HAP-1 (cell line): Measurements from ENCODE around the gene CRYM.
"Not testable (repeated sequence)": the region's sequence is repeated elsewhere in the genome, so short reads cannot be mapped to it uniquely, and the experiment has no call there.

Source experiments
- DNase-seq, 2 experiments: peaks; one replicate each; pipeline ENCODE4 v3.0.0-alpha.2; 2016 to 2020; ENCODE audit warnings: low spot score in 2 of 2
- H3K27me3 ChIP-seq: fragments of 250-450 bp; sonication (Bioruptor Pico); 2 replicates; pipeline ENCODE4 v1.5.1; 2020; ENCODE audit warnings: low read depth, mild to moderate bottlenecking, moderate library complexity
- H3K36me3 ChIP-seq: fragments of 250-450 bp; sonication (Bioruptor Pico); replicated peaks from 2 replicates; pipeline ENCODE4 v1.5.1; 2020; ENCODE audit warnings: mild to moderate bottlenecking
- H3K4me1 ChIP-seq: fragments of 250-450 bp; sonication (Bioruptor Pico); 2 replicates; pipeline ENCODE4 v1.5.1; 2020; ENCODE audit warnings: mild to moderate bottlenecking
- H3K4me3 ChIP-seq: fragments of 250-450 bp; sonication (Bioruptor Pico); 2 replicates; pipeline ENCODE4 v1.5.1; 2020; ENCODE audit warnings: mild to moderate bottlenecking, moderate library complexity
- H3K9me3 ChIP-seq: fragments of 250-450 bp; sonication (Bioruptor Pico); 2 replicates; pipeline ENCODE4 v1.5.1; 2020; ENCODE audit warnings: mild to moderate bottlenecking, moderate library complexity
- in situ Hi-C: fragments of 300-500 bp; cut with MboI; formaldehyde crosslinking; loops from 3 replicates; pipeline ENCODE4 v1.14.3; 2020; ENCODE audit warnings: low sequenced_read_pairs, inconsistent platforms, mixed read lengths

The CRYM gene

DNA sequence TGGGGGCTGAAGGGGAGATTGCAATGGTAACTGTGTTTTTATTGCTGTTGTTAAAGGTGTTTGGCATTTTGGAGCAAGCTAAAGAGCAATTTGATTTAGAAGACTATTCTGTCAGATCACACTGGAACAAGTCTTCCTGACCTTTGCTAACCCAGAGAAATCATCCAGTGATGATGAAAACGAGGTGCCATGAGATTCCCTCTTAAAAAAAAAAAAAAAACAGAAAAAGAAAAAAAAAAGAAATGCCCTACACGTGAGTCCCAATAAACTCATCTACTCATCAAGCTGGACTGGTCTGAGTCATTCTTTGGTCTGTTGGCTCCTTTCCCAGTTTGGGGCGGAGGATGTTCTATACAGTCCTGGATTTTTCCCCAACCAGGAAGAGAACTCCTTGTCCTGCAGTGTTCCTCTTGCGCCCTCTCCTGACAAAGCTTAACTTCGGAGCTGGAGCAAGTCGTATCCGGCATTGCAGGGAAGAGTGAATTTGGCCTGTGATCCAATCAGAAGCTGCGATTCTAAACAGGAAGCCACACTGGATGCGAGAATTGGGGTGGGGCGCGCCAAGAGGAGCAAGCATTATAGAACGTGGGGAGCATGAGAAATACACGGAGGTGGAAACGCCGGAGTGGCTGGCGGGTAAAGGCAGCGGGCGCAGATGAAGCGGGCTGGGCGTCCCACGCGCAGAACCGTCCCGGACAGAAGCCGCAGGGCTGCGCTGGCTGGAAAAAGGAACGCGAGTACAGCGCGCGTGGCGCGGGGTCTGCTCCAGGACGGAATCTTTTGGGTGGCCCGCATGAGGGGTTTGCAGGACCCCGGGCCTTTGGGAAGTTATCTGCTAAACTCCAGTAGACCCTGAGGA is 22.4 kb upstream of the CRYM start:
- Histone ChIP-seq H3K4me3 (peak overlapping the region; percentile 56), H3K27me3 (no peaks in the 10 kb centered on the region), H3K9me3 (no peaks in the 10 kb centered on the region), H3K36me3 (no peaks in the 10 kb centered on the region), H3K4me1 (peaks cover 14% of the 10 kb centered on the region)
- in situ Hi-C loops, result no loop called here
- DNase-seq, result peak; percentile 98 to 99

- H3K4me1 ChIP-seq, H3K9me3 ChIP-seq, DNase-seq, in situ Hi-C loops, H3K36me3 ChIP-seq, H3K4me3 ChIP-seq: not testable (repeated sequence)
- peaks cover 18% of the 10 kb centered on the region for H3K27me3 ChIP-seq
Measured at GRCh38 chr16:21289789-21290188, 11.7 kb upstream of the CRYM start.

DNA sequence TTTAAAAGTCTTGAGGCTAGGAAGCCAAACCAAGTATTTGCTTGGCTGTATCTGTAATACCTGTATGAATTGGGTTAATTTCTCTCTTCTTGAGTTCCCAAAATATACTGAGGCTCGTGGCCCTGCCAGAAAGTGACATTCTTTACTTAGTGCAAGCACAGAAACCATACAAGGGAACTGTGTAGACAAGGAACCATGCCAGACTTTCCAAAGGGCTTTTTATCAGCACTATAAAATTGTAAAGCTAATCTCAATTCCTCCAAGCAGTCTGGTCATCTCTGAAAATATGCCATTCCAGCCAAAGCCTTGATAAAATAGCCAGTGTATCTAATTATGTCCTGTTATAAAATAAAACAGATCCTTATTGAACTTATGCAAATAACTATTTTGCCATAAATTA is 7.2 kb upstream of the CRYM start:
- Histone ChIP-seq H3K4me3 (no peak overlapping the region), H3K27me3 (peaks cover 3% of the 10 kb centered on the region; the same call in 1 of the 2 replicates), H3K36me3 (no peaks in the 10 kb centered on the region), H3K4me1 (peaks cover 5% of the 10 kb centered on the region), H3K9me3 (peaks cover 3% of the 10 kb centered on the region; the same call in 1 of the 2 replicates)
- in situ Hi-C loops, result no loop called here
- no peak for DNase-seq

DNA sequence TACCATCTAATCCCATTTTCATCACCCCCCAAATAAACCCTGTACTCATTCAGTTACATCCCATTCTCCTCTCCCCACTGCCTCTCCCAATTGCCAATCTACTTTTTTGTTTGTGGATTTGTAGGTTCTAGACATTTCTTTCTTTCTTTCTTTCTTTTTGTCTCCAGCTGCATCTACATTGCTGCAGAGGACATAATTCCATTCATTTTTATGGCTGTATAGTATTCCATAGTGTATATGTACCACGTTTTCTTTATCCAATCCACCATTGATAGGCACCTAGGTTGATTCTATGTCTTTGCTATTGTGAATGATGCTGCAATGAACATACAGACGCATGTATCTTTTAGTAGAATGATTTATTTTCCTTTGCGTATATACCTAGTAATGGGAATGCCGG is 6.3 kb upstream of the CRYM start:
- Histone ChIP-seq H3K9me3 (no peaks in the 10 kb centered on the region), H3K36me3 (no peaks in the 10 kb centered on the region), H3K4me1 (peaks cover 5% of the 10 kb centered on the region), H3K27me3 (peaks cover 3% of the 10 kb centered on the region; the same call in 1 of the 2 replicates), H3K4me3 (peak overlapping the region; percentile 48)
- in situ Hi-C loops, result no loop called here
- DNase-seq, result no peak

DNA sequence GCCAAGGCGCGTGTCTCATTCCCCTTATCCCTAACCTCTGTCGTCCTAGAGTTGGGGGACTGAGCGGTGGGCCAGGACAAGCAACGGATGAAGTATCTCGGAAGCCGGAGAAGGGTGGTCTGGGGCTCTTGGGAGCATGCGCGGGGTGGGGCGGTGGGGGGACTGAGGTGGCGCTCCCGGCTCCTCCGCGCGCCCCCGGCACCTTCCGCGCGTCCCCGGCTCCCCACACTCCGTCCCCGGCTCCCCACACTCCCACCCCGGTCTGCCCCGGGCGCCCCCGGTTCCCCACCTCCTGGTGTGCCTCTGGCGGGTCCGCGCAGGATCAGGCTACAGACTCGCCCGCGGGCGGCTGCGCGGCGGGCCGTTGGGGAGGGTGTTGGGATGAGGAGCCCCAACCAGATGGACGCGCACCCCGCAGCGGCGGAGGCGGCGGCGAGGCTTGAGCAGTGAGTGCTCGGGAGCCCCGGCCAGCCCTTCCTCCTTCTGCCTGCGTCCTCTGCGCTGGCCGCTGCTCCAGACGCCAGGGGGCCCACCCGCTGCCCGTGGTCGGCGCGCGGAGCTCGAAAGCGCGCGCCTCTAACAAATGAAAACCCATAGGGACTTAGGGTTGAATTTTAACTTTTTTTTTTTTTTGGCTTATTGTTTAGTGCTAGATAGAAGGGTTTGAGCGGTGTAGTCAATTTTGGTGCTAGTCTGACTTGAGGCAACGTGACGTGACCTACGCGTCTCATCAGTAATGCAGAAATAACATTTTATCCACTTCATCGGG is 5.6 kb upstream of the CRYM start:
- H3K36me3 ChIP-seq, result no peaks in the 10 kb centered on the region
- peaks cover 5% of the 10 kb centered on the region for H3K4me1 ChIP-seq
- no peaks in the 10 kb centered on the region for H3K9me3 ChIP-seq
- peak; percentile 58 to 80 for DNase-seq
- in situ Hi-C loops, result no loop called here
- peak overlapping the region; percentile 48 for H3K4me3 ChIP-seq
- H3K27me3 ChIP-seq, result peaks cover 3% of the 10 kb centered on the region; the same call in 1 of the 2 replicates

DNA sequence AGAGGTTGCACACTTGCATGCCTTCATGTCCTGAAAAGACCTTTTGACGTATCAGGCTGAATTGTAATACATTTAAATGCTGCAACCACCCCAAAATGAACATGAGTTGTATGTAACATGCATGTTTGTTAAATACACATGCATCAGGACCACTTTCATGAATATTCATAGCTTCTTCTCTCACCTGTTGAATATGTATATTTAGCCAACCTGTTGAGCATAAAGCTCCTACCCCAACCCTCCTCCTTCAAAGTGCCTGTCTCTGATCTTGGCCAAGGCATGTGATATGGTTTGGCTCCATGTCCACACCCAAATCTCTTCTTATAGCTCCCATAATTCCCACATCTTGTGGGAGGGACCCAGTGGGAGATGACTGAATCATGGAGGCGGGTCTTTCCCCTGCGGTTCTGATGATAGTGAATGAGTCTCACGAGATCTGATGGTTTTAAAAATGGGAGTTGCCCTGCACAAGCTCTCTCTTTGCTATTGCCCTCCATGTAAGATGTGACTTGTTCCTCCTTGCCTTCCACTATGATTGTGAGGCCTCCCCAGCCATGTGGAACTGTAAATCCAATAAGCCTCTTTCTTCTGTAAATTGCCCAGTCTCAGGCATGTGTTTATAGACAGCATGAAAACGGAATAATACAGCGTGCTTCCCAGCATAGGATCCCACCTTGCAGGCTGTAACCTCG is 3.8 kb upstream of the CRYM start:
- H3K4me3 ChIP-seq, result no peak overlapping the region
- H3K36me3 ChIP-seq, result no peaks in the 10 kb centered on the region
- DNase-seq, result no peak
- H3K9me3 ChIP-seq, result no peaks in the 10 kb centered on the region
- in situ Hi-C loops, result no loop called here
- peaks cover 3% of the 10 kb centered on the region; the same call in 1 of the 2 replicates for H3K4me1 ChIP-seq
- H3K27me3 ChIP-seq, result peaks cover 3% of the 10 kb centered on the region; the same call in 1 of the 2 replicates

GRCh38 chr16:21279501-21279900 is 1.4 kb upstream of the CRYM start:
- Histone ChIP-seq H3K27me3 (0 out of 2 replicates have a peak, but pooled peaks cover under 1% of the 10 kb centered on the region), H3K4me3 (no peak overlapping the region), H3K9me3 (no peaks in the 10 kb centered on the region), H3K36me3 (no peaks in the 10 kb centered on the region), H3K4me1 (peaks cover 3% of the 10 kb centered on the region; the same call in 1 of the 2 replicates)
- no peak for DNase-seq
- in situ Hi-C loops, result loop anchor here (5.0 kb wide), 1 partner anchor 92 kb away; no protein-coding TSS in a partner anchor

- in situ Hi-C loops, result loop anchor here (5.0 kb wide), 1 partner anchor 90 kb away; no protein-coding TSS in a partner anchor
- H3K4me3 ChIP-seq, result peak overlapping the region; percentile 43
- peaks cover 3% of the 10 kb centered on the region; the same call in 1 of the 2 replicates for H3K4me1 ChIP-seq
- H3K9me3 ChIP-seq, result no peaks in the 10 kb centered on the region
- no peak for DNase-seq
- H3K27me3 ChIP-seq, result no peaks in the 10 kb centered on the region
- H3K36me3 ChIP-seq, result no peaks in the 10 kb centered on the region
Measured at GRCh38 chr16:21277045-21277926, 804 bp downstream of the CRYM start.

DNA sequence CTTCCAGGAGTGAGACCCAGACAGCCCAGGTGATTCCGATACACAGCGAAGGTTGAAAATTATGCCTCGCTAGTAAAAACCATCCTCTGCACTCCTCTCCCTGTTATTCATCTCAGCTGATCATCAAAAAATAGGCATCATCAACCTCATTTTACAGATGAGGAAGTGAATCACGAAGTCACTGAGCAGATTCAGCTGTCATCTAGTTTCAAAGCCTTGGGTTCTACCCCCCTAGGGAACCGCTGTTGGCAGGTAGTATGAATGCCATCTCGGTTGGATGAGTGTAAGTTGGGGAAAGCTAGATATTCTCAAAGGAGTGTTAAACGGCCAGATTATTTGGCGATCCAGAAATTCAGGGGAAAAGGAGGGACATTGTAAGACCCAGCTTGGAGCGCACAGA is 2.0 kb downstream of the CRYM start:
- Histone ChIP-seq H3K9me3 (no peaks in the 10 kb centered on the region), H3K36me3 (no peaks in the 10 kb centered on the region), H3K27me3 (no peaks in the 10 kb centered on the region), H3K4me3 (no peak overlapping the region), H3K4me1 (peaks cover 3% of the 10 kb centered on the region; the same call in 1 of the 2 replicates)
- in situ Hi-C loops, result loop anchor here (5.0 kb wide), 1 partner anchor 89 kb away; no protein-coding TSS in a partner anchor
- no peak for DNase-seq

GRCh38 chr16:21275529-21275928 is 2.6 kb downstream of the CRYM start:
- H3K9me3 ChIP-seq, result no peaks in the 10 kb centered on the region
- peaks cover 3% of the 10 kb centered on the region; the same call in 1 of the 2 replicates for H3K4me1 ChIP-seq
- DNase-seq, result no peak
- no peak overlapping the region for H3K4me3 ChIP-seq
- in situ Hi-C loops, result loop anchor here (5.0 kb wide), 1 partner anchor 88 kb away; no protein-coding TSS in a partner anchor
- no peaks in the 10 kb centered on the region for H3K36me3 ChIP-seq
- no peaks in the 10 kb centered on the region for H3K27me3 ChIP-seq

DNA sequence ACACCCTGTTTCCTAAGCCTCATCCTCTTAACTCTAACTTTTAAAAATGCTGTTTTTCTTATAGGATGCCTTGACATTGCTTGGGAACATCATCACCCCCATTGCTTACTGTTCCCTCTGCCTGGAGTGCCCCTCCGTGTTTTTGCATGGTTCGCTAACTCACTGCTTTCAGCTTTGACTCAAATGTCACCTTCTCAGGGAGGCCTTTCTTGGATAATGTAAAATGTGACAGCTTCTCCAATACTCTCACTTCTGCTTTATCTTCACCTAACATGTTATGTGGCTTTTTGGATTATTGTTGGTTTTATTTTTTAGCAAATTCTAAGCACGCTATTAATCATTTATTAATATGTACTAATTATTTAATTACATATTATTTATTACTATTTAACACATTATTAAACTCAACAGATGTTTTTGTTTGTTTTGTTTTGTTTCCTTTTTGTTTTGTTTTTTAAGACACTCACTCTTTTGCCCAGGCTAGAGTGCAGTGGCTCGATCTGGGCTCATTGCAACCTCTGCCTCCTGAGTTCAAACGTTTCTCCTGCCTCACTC is 3.8 kb downstream of the CRYM start:
- in situ Hi-C loops, result no loop called here
- Histone ChIP-seq H3K36me3 (no peaks in the 10 kb centered on the region), H3K4me3 (no peak overlapping the region), H3K4me1 (peaks cover 3% of the 10 kb centered on the region; the same call in 1 of the 2 replicates), H3K27me3 (no peaks in the 10 kb centered on the region), H3K9me3 (no peaks in the 10 kb centered on the region)
- no peak for DNase-seq

- H3K9me3 ChIP-seq, in situ Hi-C loops, H3K36me3 ChIP-seq, H3K4me3 ChIP-seq, H3K4me1 ChIP-seq, DNase-seq, H3K27me3 ChIP-seq: not testable (repeated sequence)
Measured at GRCh38 chr16:21272763-21273162, 5.3 kb downstream of the CRYM start.
